DMS153 treated with DMSO at 0.1 percent for 48 hours (cell line): ENCODE measurements around the gene UNC5A.

Experiments
- DNase-seq: peaks from one replicate; lab custom pipeline; 2025; ENCODE audit not compliant: unreplicated experiment; lab: John Stamatoyannopoulos, UW

The UNC5A gene

GRCh38 chr5:176891331-176891958 lies 81.1 kb downstream of the UNC5A start:
- DNase-seq = no peak

- DNase-seq = no peak
Measured at GRCh38 chr5:176892663-176893062, 82.3 kb downstream of the UNC5A start.

GRCh38 chr5:176894298-176894697 lies 83.9 kb downstream of the UNC5A start:
- no peak for DNase-seq

GRCh38 chr5:176895831-176896230 lies 85.5 kb downstream of the UNC5A start:
- no peak for DNase-seq

GRCh38 chr5:176897263-176897662 lies 86.9 kb downstream of the UNC5A start:
- no peak for DNase-seq

- DNase-seq = no peak
Measured at GRCh38 chr5:176899296-176899891, 89.0 kb downstream of the UNC5A start, which contains the start of gene HK3. Gene HK3, minus strand, starts transcription at chr5:176899346. Its CDS starts 3,187 bp downstream, at chr5:176896159.

GRCh38 chr5:176899946-176900779 lies 89.8 kb downstream of the UNC5A start:
- DNase-seq = no peak

- DNase-seq = no peak
Measured at GRCh38 chr5:176900780-176901204, 90.4 kb downstream of the UNC5A start.

GRCh38 chr5:176901260-176902101 lies 91.1 kb downstream of the UNC5A start:
- no peak for DNase-seq

GRCh38 chr5:176902102-176902814 lies 91.9 kb downstream of the UNC5A start:
- no peak for DNase-seq

GRCh38 chr5:176902911-176903664 lies 92.7 kb downstream of the UNC5A start:
- no peak for DNase-seq

GRCh38 chr5:176904276-176904675 lies 93.9 kb downstream of the UNC5A start:
- no peak for DNase-seq

- no peak for DNase-seq
Measured at GRCh38 chr5:176906126-176906525, 95.8 kb downstream of the UNC5A start.

GRCh38 chr5:176906796-176907195 lies 96.4 kb downstream of the UNC5A start:
- no peak for DNase-seq

- DNase-seq = no peak
Measured at GRCh38 chr5:176908675-176909368, 98.5 kb downstream of the UNC5A start.

GRCh38 chr5:176912115-176912514 lies 101.8 kb downstream of the UNC5A start:
- no peak for DNase-seq

- DNase-seq = no peak
Measured at GRCh38 chr5:176915906-176916305, 105.5 kb downstream of the UNC5A start.

- DNase-seq = no peak
Measured at GRCh38 chr5:176916337-176916736, 106.0 kb downstream of the UNC5A start.

- DNase-seq = no peak
Measured at GRCh38 chr5:176918613-176919012, 108.3 kb downstream of the UNC5A start.
